Hematopoietic multipotent progenitor cell treated with erythropoietin and hydrocortisone succinate and interleukin-3 and kit ligand, for 6 days (in vitro differentiated cells): ENCODE measurements around the gene GLYAT.
A peak's percentile ranks its signal among the peaks of the same experiment; 100 is the strongest.

Source experiments
- DNase-seq: peaks from one replicate; pipeline ENCODE4 v3.0.0-alpha.2; 2015

Gene GLYAT

GRCh38 chr11:58676563-58677135 lies 55.1 kb downstream of the GLYAT start:
- no peak for DNase-seq

- peak; percentile 80 for DNase-seq
Measured at GRCh38 chr11:58675334-58676155, 56.2 kb downstream of the GLYAT start.

GRCh38 chr11:58674609-58675008 lies 57.1 kb downstream of the GLYAT start:
- no peak for DNase-seq

- no peak for DNase-seq
Measured at GRCh38 chr11:58671983-58672633, 59.6 kb downstream of the GLYAT start.

DNA sequence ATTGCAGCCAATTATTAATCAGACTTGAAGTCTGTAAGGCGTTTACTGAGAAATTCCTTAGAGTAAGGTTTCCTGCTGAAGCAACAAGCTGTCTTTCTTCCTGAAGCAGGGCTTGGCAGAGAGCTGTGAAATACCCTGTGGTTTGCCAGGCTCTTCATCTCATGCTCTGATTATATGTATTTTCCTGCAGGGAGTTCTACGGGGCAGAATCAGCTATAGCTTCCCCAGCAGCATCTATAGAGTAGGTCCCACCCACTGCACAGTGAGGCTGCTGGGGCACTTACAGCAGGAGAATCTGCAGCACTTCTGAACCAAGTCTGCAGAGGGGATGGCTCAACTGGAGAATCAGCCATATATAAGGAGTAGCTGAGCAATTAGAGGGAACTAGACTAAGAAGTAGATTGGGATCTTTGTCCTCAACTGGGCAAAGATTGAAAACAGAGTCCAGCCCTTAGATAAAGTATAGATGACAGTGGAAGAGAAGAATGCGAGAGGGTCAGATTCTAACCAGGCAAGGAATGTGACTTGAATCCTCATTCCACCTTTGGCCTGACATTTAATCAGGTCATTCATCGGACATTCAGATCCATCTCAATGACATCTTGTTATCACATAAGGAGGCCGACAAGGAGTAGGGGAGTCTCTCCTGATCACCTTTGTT lies 71.7 kb downstream of the GLYAT start:
- no peak for DNase-seq

DNA sequence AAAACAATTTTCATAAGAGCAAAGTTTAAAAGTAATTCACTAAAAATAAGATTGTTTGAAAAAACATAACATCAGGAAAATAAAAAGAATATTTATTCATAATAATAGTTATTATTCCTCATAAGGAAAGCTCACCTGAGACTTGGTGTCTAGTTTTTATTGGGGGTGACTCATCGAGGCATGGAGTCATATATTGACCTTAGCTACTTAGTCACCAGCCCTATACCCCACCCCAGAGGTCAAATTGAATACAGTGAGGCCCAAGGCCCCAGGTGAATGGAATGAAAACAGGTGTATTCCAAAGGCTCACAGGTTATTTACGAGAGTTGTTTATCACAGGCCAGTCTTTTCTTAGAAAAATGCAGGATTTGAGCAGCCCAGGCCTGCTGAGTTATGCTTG lies 72.3 kb downstream of the GLYAT start:
- no peak for DNase-seq
